SK-N-SH treated with all-trans-retinoic acid at 6 μM for 48 hours (cell line): ENCODE measurements around the gene MOGAT3.
"Not testable (repeated sequence)": the region's sequence is repeated elsewhere in the genome, so short reads cannot be mapped to it uniquely, and the experiment has no call there.

Experiments used
- ATAC-seq: fragments of 200-7000 bp; cut with Tn5 transposase; 3 replicates; pipeline ENCODE4 v1.9.1; 2020; ENCODE audit warnings: mild to moderate bottlenecking, moderate library complexity
- ARNTL ChIP-seq: fragments of 450-650 bp; formaldehyde crosslinking; IDR thresholded peaks from 2 replicates; pipeline ENCODE4 v1.5.0; 2020; ENCODE audit warnings: low read depth, mild to moderate bottlenecking, moderate library complexity, borderline replicate concordance
- BACH2 ChIP-seq: fragments of 250-450 bp; sonication (Bioruptor Pico); IDR thresholded peaks from 2 replicates; pipeline ENCODE4 v1.9.0; 2021; ENCODE audit warnings: mild to moderate bottlenecking, borderline replicate concordance
- CREB5 ChIP-seq: fragments of 250-450 bp; sonication (Bioruptor Pico); IDR thresholded peaks from 2 replicates; pipeline ENCODE4 v1.5.1; 2020; ENCODE audit warnings: low read depth, mild to moderate bottlenecking, moderate library complexity
- CSDC2 ChIP-seq: fragments of 250-450 bp; sonication (Bioruptor Pico); IDR thresholded peaks from 2 replicates; pipeline ENCODE4 v1.5.0; 2020; ENCODE audit warnings: mild to moderate bottlenecking, moderate library complexity
- ESRRG ChIP-seq: fragments of 250-450 bp; sonication (Bioruptor Pico); IDR thresholded peaks from 2 replicates; pipeline ENCODE4 v1.6.1; 2021; ENCODE audit warnings: mild to moderate bottlenecking
- GLIS3 ChIP-seq: fragments of 250-450 bp; sonication (Bioruptor Pico); IDR thresholded peaks from 2 replicates; pipeline ENCODE4 v1.5.0; 2020; ENCODE audit warnings: mild to moderate bottlenecking, moderate library complexity
- OSR1 ChIP-seq: fragments of 250-450 bp; sonication (Bioruptor Pico); IDR thresholded peaks from 2 replicates; pipeline ENCODE4 v1.8.0; 2022; ENCODE audit warnings: moderate library complexity, mild to moderate bottlenecking, inconsistent platforms
- PPARA ChIP-seq: fragments of 250-450 bp; sonication (Bioruptor Pico); IDR thresholded peaks from 2 replicates; pipeline ENCODE4 v1.5.0; 2020; ENCODE audit warnings: mild to moderate bottlenecking, borderline replicate concordance
- RARB ChIP-seq: fragments of 250-450 bp; sonication (Bioruptor Pico); IDR thresholded peaks from 2 replicates; pipeline ENCODE4 v1.8.0; 2021; ENCODE audit warnings: mild to moderate bottlenecking, moderate library complexity
- SNAI2 ChIP-seq: fragments of 250-450 bp; sonication (Bioruptor Pico); IDR thresholded peaks from 2 replicates; pipeline ENCODE4 v1.5.0; 2020; ENCODE audit warnings: mild to moderate bottlenecking, moderate library complexity
- TCF4 ChIP-seq: fragments of 250-450 bp; sonication (Bioruptor Pico); IDR thresholded peaks from 2 replicates; pipeline ENCODE4 v1.8.0; 2021; ENCODE audit warnings: mild to moderate bottlenecking, moderate library complexity, borderline replicate concordance
- TOX ChIP-seq: fragments of 250-450 bp; sonication (Bioruptor Pico); IDR thresholded peaks from 2 replicates; pipeline ENCODE4 v1.8.0; 2021; ENCODE audit warnings: mild to moderate bottlenecking, moderate library complexity, borderline replicate concordance
- ZC3H10 ChIP-seq: fragments of 250-450 bp; sonication (Bioruptor Pico); IDR thresholded peaks from 2 replicates; pipeline ENCODE4 v1.5.1; 2021; ENCODE audit warnings: mild to moderate bottlenecking, moderate library complexity
- ZNF70 ChIP-seq: fragments of 450-650 bp; formaldehyde crosslinking; IDR thresholded peaks from 2 replicates; pipeline ENCODE4 v1.5.0; 2020; ENCODE audit warnings: mild to moderate bottlenecking, moderate library complexity
- ZNF8 ChIP-seq: fragments of 450-650 bp; formaldehyde crosslinking; IDR thresholded peaks from 2 replicates; pipeline ENCODE4 v1.5.0; 2020; ENCODE audit warnings: mild to moderate bottlenecking, moderate library complexity
- TF ChIP-seq, protein P1 (sequence below): fragments of 250-450 bp; sonication (Bioruptor Pico); IDR thresholded peaks from 2 replicates; pipeline ENCODE4 v1.5.0; 2020; ENCODE audit warnings: mild to moderate bottlenecking, moderate library complexity
- TF ChIP-seq, protein P2 (sequence below): fragments of 250-450 bp; sonication (Bioruptor Pico); IDR thresholded peaks from 2 replicates; pipeline ENCODE4 v1.8.0; 2020; ENCODE audit warnings: mild to moderate bottlenecking, moderate library complexity, borderline replicate concordance
- TF ChIP-seq, protein P3 (sequence below): fragments of 250-450 bp; sonication (Bioruptor Pico); IDR thresholded peaks from 2 replicates; pipeline ENCODE4 v1.8.0; 2021; ENCODE audit warnings: low read depth, mild to moderate bottlenecking, moderate library complexity, borderline replicate concordance

The MOGAT3 gene

DNA sequence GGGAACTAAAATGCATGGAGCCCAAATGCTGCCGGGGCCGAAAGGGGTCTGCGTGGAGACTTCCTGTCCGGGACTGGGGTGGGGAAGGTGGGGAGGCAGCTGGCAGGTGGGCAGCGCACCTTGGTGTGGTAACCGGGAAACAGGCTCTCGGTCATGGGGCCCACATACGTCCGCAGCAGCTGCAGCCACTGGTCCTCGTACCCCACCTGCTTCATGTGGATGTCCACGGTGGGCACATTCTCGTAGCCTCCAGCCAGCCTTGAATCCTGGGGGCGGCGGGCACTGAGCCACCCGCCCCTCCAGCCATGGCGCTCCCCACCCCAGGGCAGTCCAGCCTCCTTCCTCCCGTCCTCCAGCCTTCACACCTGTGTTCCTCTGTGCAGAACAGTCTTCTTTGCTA lies 6.6 kb upstream of the MOGAT3 start:
- TF ChIP-seq, protein P1, sequence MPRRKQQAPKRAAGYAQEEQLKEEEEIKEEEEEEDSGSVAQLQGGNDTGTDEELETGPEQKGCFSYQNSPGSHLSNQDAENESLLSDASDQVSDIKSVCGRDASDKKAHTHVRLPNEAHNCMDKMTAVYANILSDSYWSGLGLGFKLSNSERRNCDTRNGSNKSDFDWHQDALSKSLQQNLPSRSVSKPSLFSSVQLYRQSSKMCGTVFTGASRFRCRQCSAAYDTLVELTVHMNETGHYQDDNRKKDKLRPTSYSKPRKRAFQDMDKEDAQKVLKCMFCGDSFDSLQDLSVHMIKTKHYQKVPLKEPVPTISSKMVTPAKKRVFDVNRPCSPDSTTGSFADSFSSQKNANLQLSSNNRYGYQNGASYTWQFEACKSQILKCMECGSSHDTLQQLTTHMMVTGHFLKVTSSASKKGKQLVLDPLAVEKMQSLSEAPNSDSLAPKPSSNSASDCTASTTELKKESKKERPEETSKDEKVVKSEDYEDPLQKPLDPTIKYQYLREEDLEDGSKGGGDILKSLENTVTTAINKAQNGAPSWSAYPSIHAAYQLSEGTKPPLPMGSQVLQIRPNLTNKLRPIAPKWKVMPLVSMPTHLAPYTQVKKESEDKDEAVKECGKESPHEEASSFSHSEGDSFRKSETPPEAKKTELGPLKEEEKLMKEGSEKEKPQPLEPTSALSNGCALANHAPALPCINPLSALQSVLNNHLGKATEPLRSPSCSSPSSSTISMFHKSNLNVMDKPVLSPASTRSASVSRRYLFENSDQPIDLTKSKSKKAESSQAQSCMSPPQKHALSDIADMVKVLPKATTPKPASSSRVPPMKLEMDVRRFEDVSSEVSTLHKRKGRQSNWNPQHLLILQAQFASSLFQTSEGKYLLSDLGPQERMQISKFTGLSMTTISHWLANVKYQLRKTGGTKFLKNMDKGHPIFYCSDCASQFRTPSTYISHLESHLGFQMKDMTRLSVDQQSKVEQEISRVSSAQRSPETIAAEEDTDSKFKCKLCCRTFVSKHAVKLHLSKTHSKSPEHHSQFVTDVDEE (CRISPR knock-in tag): no peak
- TF ChIP-seq ZNF70 (CRISPR knock-in tag) (no peak), ESRRG (CRISPR knock-in tag) (no peak), TCF4 (CRISPR knock-in tag) (no peak), CREB5 (CRISPR knock-in tag) (no peak), ARNTL (CRISPR knock-in tag) (no peak), RARB (CRISPR knock-in tag) (no peak), BACH2 (CRISPR knock-in tag) (no peak), SNAI2 (CRISPR knock-in tag) (no peak), ZNF8 (CRISPR knock-in tag) (no peak), GLIS3 (CRISPR knock-in tag) (no peak)
- TF ChIP-seq, protein P2, sequence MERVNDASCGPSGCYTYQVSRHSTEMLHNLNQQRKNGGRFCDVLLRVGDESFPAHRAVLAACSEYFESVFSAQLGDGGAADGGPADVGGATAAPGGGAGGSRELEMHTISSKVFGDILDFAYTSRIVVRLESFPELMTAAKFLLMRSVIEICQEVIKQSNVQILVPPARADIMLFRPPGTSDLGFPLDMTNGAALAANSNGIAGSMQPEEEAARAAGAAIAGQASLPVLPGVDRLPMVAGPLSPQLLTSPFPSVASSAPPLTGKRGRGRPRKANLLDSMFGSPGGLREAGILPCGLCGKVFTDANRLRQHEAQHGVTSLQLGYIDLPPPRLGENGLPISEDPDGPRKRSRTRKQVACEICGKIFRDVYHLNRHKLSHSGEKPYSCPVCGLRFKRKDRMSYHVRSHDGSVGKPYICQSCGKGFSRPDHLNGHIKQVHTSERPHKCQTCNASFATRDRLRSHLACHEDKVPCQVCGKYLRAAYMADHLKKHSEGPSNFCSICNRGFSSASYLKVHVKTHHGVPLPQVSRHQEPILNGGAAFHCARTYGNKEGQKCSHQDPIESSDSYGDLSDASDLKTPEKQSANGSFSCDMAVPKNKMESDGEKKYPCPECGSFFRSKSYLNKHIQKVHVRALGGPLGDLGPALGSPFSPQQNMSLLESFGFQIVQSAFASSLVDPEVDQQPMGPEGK (CRISPR knock-in tag): no peak
- ATAC-seq: no peak

DNA sequence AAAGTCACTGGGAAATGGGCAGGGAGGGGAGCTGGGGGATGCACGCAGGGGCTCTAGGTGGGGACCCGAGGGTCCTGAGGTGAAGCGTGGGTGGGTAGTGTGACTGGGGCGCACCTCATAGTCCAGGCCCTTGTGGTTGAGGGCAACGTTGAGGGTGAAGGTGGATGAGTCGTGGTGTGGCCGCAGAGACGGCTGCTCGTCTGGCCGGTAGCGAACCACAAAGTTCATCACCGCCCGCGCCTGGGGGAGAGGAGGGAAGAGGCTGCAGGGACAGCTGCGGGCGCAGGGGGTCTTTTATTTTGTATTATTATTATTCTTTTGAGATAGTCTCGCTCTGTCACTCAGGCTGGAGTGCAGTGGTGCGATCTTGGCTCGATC lies 5.8 kb upstream of the MOGAT3 start:
- no peak for TF ChIP-seq CREB5 (CRISPR knock-in tag)
- TF ChIP-seq TOX (CRISPR knock-in tag): no peak
- no peak for TF ChIP-seq RARB (CRISPR knock-in tag)
- no peak for TF ChIP-seq ZNF70 (CRISPR knock-in tag)
- no peak for TF ChIP-seq BACH2 (CRISPR knock-in tag)
- no peak for TF ChIP-seq PPARA
- no peak for TF ChIP-seq ZC3H10 (CRISPR knock-in tag)
- TF ChIP-seq ZNF8 (CRISPR knock-in tag): no peak
- TF ChIP-seq TCF4 (CRISPR knock-in tag): no peak
- TF ChIP-seq, protein P3, sequence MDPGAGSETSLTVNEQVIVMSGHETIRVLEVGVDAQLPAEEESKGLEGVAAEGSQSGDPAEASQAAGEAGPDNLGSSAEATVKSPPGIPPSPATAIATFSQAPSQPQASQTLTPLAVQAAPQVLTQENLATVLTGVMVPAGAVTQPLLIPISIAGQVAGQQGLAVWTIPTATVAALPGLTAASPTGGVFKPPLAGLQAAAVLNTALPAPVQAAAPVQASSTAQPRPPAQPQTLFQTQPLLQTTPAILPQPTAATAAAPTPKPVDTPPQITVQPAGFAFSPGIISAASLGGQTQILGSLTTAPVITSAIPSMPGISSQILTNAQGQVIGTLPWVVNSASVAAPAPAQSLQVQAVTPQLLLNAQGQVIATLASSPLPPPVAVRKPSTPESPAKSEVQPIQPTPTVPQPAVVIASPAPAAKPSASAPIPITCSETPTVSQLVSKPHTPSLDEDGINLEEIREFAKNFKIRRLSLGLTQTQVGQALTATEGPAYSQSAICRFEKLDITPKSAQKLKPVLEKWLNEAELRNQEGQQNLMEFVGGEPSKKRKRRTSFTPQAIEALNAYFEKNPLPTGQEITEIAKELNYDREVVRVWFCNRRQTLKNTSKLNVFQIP (CRISPR knock-in tag): no peak
- no peak for TF ChIP-seq SNAI2 (CRISPR knock-in tag)
- ATAC-seq: no peak

GRCh38 chr7:101205901-101206664 lies 5.2 kb upstream of the MOGAT3 start:
- ATAC-seq: no peak
- TF ChIP-seq CSDC2 (CRISPR knock-in tag) (no peak), BACH2 (CRISPR knock-in tag) (no peak), ESRRG (CRISPR knock-in tag) (no peak), OSR1 (CRISPR knock-in tag) (no peak), RARB (CRISPR knock-in tag) (no peak)
- TF ChIP-seq, protein P3 (CRISPR knock-in tag): no peak

- not testable (repeated sequence) for ATAC-seq
Observed at GRCh38 chr7:101203740-101204738, 3.2 kb upstream of the MOGAT3 start.
